ENCODE measurements around the gene VTCN1. TPM values are rescaled to one million over a fixed set of nuclear protein-coding genes. Genes with fewer than 3 reads are reported as not detected.

Gene VTCN1
- polyA plus RNA-seq, 1 donor from 2014 or later: 2.1 TPM

GRCh38 chr1:117257291-117257690, 46.6 kb upstream of the VTCN1 start:
- TF ChIP-seq CTCF (IDR thresholded peaks at IDR 0.05; ENCODE audit: poor library complexity, severe bottlenecking) (no peak), RAD21 (conservative IDR thresholded peaks at IDR 0.05) (no peak), EZH2 (IDR thresholded peaks at IDR 0.05; ENCODE audit: borderline replicate concordance, insufficient read depth, low read length, poor library complexity, severe bottlenecking) (no peak), SMC3 (conservative IDR thresholded peaks at IDR 0.05; ENCODE audit: poor library complexity) (no peak), MXI1 (conservative IDR thresholded peaks at IDR 0.05; ENCODE audit: poor library complexity, severe bottlenecking) (no peak), EP300 (conservative IDR thresholded peaks at IDR 0.05; ENCODE audit: poor library complexity, severe bottlenecking) (no peak), REST (IDR thresholded peaks at IDR 0.05; ENCODE audit: borderline replicate concordance) (no peak), POLR2AphosphoS5 (IDR thresholded peaks at IDR 0.05) (no peak), TAF1 (IDR thresholded peaks at IDR 0.05; ENCODE audit: low read depth) (no peak)
- Histone ChIP-seq H4K20me1 (ENCODE audit: insufficient read depth) (no peaks in the 10 kb centered on the region), H3K36me3 (ENCODE audit: insufficient read depth, low read length) (no peaks in the 10 kb centered on the region), H3K4me2 (ENCODE audit: low read length) (no peak overlapping the region), H2AFZ (ENCODE audit: low read depth, low read length) (no peak overlapping the region), H3K9me3 (ENCODE audit: low read length) (no peaks in the 10 kb centered on the region), H3K4me3 (ENCODE audit: low read length) (no peak overlapping the region), H3K9ac (ENCODE audit: low read length) (no peak overlapping the region), H3F3A (ENCODE audit: insufficient read depth, low read length, poor library complexity, severe bottlenecking) (no peaks in the 10 kb centered on the region), H3K27ac (ENCODE audit: low read length) (no peak overlapping the region), H3K79me2 (replicated peaks; ENCODE audit: insufficient read depth, low read length) (no peaks in the 10 kb centered on the region), H3K9me2 (ENCODE audit: insufficient read depth, low read length) (no peaks in the 10 kb centered on the region), H3K27me3 (ENCODE audit: insufficient read depth, low read depth, low read length) (no peaks in the 10 kb centered on the region)

- Histone ChIP-seq H3K36me3 (ENCODE audit: insufficient read depth, low read length) (no peaks in the 10 kb centered on the region), H3K9me3 (ENCODE audit: low read length) (no peaks in the 10 kb centered on the region), H3K79me2 (replicated peaks; ENCODE audit: insufficient read depth, low read length) (no peaks in the 10 kb centered on the region), H3K9ac (ENCODE audit: low read length) (no peak overlapping the region), H4K20me1 (ENCODE audit: insufficient read depth) (no peaks in the 10 kb centered on the region), H3K4me3 (ENCODE audit: low read length) (no peak overlapping the region), H3K4me2 (ENCODE audit: low read length) (no peak overlapping the region), H3K9me2 (ENCODE audit: insufficient read depth, low read length) (no peaks in the 10 kb centered on the region), H2AFZ (ENCODE audit: low read depth, low read length) (no peak overlapping the region), H3K27ac (ENCODE audit: low read length) (no peak overlapping the region), H3F3A (ENCODE audit: insufficient read depth, low read length, poor library complexity, severe bottlenecking) (no peaks in the 10 kb centered on the region), H3K27me3 (ENCODE audit: insufficient read depth, low read depth, low read length) (no peaks in the 10 kb centered on the region)
- TF ChIP-seq POLR2AphosphoS5 (IDR thresholded peaks at IDR 0.05): no peak
- TF ChIP-seq SMC3 (conservative IDR thresholded peaks at IDR 0.05; ENCODE audit: poor library complexity): no peak
- TF ChIP-seq CTCF (IDR thresholded peaks at IDR 0.05; ENCODE audit: poor library complexity, severe bottlenecking): no peak
- TF ChIP-seq MXI1 (conservative IDR thresholded peaks at IDR 0.05; ENCODE audit: poor library complexity, severe bottlenecking): no peak
- no peak for TF ChIP-seq EZH2 (IDR thresholded peaks at IDR 0.05; ENCODE audit: borderline replicate concordance, insufficient read depth, low read length, poor library complexity, severe bottlenecking)
- no peak for TF ChIP-seq EP300 (conservative IDR thresholded peaks at IDR 0.05; ENCODE audit: poor library complexity, severe bottlenecking)
- no peak for TF ChIP-seq RAD21 (conservative IDR thresholded peaks at IDR 0.05)
- TF ChIP-seq REST (IDR thresholded peaks at IDR 0.05; ENCODE audit: borderline replicate concordance): no peak
- TF ChIP-seq TAF1 (IDR thresholded peaks at IDR 0.05; ENCODE audit: low read depth): no peak
These were observed 39.4 kb upstream of the VTCN1 start for GRCh38 chr1:117250061-117250606.

All from neural cell (in vitro differentiated cells).